HCEC 1CT (cell line): Measurements from ENCODE around the gene USP10.
"Not testable (repeated sequence)": the region's sequence is repeated elsewhere in the genome, so short reads cannot be mapped to it uniquely, and the experiment has no call there.

Experiments
- DNase-seq: peaks from one replicate; pipeline ENCODE4 v3.0.0-alpha.2; 2017

Gene USP10

DNA sequence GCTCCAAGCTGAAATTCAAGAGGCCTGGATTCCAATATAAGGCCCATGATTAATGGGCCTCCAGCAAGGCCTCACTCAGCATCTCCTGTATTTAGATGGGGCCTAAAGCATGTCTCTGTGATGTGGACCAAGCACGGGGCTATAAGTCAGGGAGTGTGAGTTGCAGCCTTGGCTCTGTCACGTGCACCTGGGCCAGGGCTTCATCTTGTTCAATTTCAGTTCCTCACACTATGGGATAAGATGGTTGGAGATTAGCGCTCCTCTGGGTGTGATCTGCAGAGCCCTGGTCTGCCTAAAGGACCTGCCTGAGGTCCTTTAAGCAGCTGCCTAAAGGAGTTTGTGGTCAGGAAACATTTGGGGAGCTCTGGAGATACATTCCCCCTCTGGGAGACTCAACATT is 26.2 kb upstream of the USP10 start:
- no peak for DNase-seq

- no peak for DNase-seq
Measured at GRCh38 chr16:84675423-84675822, 24.4 kb upstream of the USP10 start.

DNA sequence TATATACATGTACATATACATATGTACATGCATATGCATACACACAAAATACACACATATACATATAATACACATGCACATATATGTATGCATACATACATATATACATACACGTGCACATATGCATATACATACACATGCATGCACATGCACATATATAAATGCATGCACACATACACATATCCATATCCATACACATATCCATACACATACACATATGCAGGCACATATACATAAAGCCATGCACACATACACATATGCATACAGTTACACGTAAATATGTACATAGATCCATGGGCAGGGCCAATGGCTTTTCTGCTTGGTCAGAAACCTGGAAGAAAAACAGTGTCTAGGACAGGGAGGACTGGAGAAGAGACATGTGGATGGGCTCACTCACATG is 23.9 kb upstream of the USP10 start:
- DNase-seq: no peak

- no peak for DNase-seq
Measured at GRCh38 chr16:84677017-84677803, 22.6 kb upstream of the USP10 start.

DNA sequence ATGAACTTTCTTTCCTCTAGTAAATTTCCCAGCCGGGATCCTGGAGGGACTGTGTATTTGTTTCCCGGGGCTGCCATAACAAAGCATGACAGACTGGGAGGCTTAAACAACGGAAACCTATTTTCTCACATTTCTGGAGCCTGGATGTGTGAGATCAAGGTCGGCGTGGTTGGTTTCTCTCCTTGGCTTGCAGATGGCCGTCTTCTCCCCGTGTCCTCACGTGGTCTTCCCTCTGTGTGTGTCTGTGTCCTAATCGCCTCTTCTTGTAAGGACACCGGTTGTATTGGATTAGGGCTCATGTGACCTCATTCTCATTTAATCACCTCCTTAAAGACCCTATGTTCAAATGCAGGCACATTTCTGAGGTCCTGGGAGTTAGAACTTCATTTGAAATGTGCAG is 22.0 kb upstream of the USP10 start:
- DNase-seq: no peak

DNA sequence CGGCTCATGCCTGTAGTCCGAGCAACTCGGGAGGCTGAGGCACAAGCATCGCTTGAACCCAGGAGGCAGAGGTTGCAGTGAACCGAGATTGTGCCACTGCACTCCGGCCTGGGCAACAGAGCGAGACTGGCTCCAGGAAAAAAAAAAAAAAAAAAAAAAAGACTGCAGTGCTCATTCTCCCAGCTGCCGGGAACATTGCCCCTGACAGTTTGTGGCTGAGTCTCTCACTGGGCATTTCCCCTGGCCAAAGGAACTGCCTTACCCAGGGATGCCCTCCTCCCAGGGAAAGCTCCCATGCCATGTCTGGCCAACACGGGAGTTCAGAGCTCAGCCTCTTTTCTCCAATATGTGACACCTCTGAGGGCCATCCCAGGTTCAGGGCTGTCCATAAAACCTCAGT is 21.3 kb upstream of the USP10 start:
- DNase-seq: no peak

- no peak for DNase-seq
Measured at GRCh38 chr16:84680165-84680842, 19.5 kb upstream of the USP10 start.

DNA sequence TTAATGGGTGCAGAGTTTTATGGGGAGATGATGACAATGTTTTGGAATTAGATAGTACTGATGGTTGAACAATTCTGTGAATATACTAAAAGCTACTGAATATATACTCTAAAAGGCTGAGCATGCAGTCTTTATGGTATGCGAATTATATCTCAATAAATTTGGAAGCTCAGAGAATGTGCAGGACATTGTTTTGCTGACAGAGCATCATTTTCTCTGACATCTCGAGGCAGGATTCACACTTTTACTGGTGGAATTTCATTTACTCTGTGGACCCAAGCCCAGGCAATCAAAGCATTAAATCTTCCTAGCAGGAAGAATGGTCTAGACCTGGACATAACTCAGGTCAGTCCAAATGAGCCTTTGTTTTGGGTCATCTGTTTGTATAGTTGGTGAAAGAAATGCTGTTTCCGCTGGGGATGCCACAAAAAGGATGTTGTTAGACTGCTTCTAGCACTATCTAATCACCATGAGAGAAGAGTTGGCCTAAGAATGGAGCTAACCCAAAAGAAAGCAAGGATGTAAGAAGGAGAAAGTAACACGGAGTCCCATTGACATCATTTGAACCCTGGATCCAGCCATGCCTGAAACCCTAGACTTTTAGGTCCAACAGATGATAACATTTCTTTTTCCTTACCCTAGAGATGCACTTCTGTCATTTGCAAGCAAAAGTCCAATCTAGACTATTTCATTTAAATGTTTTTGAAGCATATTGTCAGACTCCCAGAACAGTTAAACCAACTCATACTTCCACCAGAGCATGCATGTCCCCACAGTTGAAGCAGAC is 18.8 kb upstream of the USP10 start:
- DNase-seq: no peak

DNA sequence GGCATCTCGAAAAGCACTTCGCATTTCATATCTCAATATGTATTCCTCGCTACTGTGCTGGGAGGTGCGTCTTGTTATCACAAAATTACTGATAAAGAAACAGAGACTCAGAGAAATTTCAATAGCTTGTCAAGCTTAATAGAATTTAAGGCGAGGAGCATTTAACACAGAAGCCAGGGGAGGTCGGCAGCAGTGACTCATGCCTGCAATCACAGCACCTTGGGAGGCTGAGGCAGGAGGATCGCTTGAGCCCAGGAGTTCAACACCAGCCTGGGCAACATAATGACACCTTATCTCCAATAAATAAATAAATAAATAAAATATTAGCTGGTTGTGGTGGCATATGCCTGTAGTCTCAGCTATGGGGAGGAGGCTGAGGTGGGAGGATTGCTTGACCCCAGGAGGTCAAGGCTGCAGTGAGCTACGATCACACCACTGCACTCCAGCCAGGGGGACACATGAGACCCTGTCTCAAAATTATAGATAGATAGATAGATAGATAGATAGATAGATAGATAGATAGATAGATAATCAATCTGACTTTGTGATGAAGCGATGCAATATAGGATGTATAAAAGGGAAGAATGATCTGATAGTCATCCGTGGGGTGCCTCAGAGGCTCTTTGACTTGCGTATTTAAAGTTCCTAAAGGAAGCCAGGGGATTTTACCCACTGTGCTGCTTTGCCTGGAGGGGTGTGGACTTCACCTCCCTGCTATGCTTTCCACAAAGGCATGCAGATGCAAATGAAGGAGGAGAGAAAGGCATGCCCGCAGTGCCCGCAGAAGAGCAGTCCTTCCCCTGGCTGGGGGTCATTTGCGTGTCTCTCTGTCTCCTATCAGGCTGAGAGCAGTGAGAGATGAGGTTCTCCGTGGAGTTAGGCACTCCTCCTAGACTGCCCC is 15.9 kb upstream of the USP10 start:
- DNase-seq: no peak

DNA sequence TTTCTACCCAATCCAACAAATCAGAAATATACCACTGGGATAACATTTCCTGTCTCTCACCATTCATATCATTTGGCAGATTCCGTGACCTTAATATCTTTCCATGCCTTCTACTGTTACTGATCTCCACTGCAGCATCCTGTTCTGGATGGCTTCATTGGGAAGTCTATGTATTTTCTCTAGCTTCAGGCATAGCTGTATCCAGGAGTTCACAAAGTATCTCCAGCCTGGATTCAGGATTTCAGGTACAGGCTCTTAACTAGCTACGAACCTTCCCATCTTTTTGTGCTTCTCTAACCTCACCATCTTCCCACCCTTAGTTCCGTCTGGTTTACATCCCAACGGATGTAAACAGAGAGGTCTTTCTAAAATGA is 15.2 kb upstream of the USP10 start:
- DNase-seq: no peak

DNA sequence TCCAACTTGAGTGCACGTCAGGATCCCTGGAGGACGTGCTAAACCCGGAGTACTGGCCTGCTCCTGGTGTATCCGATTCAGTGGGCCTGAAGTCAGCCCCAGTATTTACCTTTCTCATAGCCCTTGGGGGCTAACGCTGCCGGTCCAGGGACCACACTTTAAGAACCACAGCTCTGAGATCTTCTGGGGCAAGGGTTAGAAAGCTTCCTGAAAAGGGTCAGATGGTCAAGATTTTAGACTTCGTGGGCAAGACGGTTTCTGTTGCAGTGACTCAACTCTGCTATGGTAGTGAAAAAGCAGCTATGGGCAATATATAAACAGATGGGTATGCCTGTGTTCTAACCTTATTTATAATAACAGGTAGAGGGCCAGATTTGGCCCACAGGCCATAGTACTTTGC is 14.6 kb upstream of the USP10 start:
- DNase-seq: no peak

DNA sequence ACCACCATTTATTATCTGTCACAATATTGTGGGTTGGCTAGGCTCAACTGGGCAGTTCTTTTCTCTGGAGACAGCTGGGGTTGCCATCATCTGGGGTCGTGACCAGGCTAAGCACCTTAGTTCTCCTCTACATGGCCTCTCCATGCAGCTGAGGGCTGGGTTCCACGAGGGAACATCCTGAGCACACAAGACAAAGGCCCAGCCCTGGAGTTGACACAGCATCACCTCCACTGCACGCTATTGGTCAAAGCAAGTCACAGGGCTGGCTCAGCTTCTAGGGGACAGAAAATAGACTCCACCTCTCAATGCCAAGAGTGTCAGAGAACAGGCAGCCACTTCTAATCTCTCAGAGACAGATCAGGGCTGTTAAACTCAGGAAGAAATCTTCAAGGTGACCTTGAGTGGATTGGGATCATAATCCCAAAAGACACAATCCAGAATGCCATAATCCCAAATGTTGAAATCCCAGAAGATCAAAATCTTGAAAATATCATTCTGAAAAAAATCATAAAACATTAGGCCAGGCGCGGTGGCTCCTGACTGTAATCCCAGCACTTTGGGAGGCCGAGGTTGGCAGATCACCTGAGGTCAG is 13.0 kb upstream of the USP10 start:
- DNase-seq: no peak

- peak; percentile 97 for DNase-seq
Measured at GRCh38 chr16:84687715-84688114, 12.1 kb upstream of the USP10 start.

DNA sequence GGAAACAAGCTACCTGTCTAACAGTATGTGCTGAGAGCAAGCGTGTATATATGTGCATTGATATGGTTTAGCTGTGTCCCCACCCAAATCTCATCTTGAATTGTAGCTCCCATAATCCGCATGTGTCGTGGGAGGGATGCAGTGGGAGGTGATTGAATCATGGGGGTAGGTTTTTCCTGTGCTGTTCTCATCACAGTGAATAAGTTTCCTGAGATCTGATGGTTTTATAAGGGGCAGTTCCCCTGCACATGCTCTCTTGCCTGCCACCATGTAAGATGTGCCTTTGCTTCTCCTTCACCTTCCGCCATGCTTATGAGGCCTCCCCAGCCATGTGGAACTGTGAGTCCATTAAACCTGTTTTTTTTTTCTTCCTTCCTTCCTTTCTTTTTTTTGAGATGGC is 11.6 kb upstream of the USP10 start:
- not testable (repeated sequence) for DNase-seq

GRCh38 chr16:84689111-84689510 is 10.7 kb upstream of the USP10 start:
- DNase-seq: peak; percentile 99

DNA sequence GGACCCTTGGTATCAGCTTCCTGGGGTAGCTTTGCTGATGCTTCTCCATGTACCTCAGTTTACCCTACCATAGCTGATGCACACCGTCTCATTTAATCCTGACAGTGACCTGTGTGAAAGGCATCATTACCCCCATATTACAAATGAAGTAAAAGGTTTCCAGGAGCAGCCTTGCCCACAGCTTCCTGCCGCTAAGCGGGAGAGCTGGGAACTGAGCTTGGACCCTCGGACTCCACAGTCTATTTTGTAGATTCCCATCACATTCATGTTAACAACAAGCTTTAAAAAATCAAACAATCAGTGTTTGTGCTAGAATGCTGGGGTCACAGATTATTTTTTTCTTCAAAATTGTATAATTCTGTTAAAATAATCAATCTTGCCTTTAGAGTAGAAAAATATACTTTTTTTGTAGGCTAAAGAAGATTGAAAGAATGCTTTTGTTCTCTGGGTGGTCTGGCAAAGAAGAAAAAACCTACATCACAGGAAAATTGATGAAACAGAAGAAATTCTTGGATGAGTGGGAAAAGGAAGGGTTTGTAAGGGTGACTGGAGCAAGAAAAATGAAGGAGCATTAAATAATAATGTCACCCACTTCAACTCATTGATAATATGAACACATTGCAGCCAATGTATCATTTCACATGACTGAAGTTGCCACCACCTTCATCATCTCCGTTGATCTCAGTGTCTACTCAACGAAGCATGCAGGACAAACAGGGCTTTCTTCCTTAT is 9.5 kb upstream of the USP10 start:
- DNase-seq: no peak

GRCh38 chr16:84692451-84693214 is 7.2 kb upstream of the USP10 start:
- peak; percentile 52 for DNase-seq

- not testable (repeated sequence) for DNase-seq
Measured at GRCh38 chr16:84693869-84694268, 5.9 kb upstream of the USP10 start.

DNA sequence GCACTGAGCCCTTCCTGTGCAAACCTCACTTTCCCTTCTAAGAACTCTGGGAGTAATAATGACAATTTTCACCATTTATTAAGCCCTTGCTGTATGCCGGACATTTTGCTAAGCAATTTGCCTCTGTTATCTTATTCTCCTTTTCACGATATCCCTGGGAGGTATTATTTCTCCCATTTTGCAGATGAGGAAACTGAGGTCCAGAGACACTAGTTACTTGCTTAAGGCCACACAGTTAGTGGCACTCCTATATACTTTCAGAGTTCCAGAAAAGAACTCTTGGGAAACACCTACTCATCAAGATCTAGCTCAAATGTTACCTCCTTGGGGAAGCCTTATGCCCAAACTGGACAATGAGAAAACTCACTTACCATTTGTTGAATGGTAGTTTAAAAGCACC is 4.8 kb upstream of the USP10 start:
- DNase-seq: no peak

- no peak for DNase-seq
Measured at GRCh38 chr16:84699147-84699711, 571 bp upstream of the USP10 start.
